GM12892 (cell line): ENCODE data around the gene NRXN3.

Experiments used
- POLR2AphosphoS5 ChIP-seq: IDR thresholded peaks from 2 replicates; pipeline ENCODE4 v1.6.1; 2011; ENCODE audit warnings: low read depth, low read length, control low read depth
- TAF1 ChIP-seq: IDR thresholded peaks from 2 replicates; pipeline ENCODE4 v1.6.1; 2011; ENCODE audit warnings: low read depth, mild to moderate bottlenecking, control low read depth, low read length, borderline replicate concordance

DNA sequence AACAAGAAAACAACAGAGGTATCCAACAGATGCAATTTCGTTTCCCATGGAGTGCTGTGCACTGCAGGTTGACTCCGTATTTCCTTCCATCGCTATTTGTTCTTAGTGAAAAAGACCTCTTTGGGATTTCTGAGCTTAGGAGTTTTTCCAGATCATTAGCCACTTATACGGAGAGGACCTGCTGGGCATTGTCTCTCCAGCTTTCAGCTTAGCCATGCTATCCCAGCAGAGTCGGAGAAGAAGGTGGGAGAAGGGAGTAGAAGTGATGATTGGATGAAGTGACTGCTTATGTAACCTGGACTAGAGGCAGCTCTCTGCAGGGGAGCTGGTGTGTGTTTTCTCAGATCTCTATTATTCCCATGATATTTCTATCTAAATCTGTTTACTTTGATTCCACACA lies 1303.5 kb downstream of the NRXN3 start:
- TF ChIP-seq TAF1 (no peak), POLR2AphosphoS5 (no peak)
